ENCODE measurements around the gene RETN. TPM values are rescaled to one million over a fixed set of nuclear protein-coding genes. Genes with fewer than 3 reads are reported as not detected.

RETN gene
- total RNA-seq, 1 donor from 2014 or later: 0.99 TPM

DNA sequence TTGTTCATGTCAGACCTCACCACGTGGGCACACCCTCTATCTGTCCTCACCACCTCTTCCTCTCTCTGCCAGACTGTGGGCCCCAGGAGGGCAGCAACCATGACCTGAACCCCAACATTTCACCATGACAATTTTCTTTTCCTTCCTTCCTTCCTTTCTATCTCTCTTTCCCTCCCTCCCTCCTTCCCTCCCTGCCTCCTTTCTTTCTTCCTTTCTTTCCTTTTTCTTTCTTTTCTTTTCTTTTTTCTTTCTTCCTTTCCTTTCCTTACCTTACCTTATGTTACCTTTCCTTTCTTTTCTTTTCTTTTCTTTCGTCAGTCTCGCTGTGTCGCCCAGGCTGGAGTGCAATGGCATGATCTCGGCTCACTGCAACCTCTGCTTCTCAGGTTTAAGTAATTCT, 41.8 kb downstream of the RETN start:
- no peaks in the 10 kb centered on the region for H3K4me1 ChIP-seq
- H3K27ac ChIP-seq (replicated peaks): no peak overlapping the region
- intact Hi-C loops (cut with micrococcal nuclease): no loop called here
- H3K36me3 ChIP-seq: no peaks in the 10 kb centered on the region
- DNase-seq: no peak
- H3K4me3 ChIP-seq: no peak overlapping the region
- no peak for TF ChIP-seq CTCF (IDR thresholded peaks at IDR 0.05; ENCODE audit: borderline replicate concordance)
- H3K9me3 ChIP-seq (replicated peaks): no peaks in the 10 kb centered on the region
- H3K27me3 ChIP-seq (ENCODE audit: low read depth): peaks cover 15% of the 10 kb centered on the region

DNA sequence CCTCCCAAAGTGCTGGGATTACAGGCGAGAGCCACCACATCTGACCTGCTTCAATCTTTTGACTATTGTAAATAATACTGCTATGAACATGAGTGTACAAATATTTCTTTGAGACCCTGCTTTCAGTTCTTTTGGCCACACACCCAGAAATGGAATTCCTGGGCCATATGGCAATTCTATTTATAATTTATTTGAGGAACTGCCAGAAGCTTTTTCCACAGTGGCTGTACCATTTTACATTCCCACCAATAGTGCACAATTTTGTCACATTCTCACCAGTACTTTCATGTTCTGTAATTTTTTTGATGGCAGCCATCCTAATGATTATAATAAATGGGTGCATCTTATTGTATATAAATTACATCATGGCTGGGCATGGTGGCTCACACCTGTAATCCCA, 46.8 kb downstream of the RETN start:
- intact Hi-C loops (cut with micrococcal nuclease): no loop called here
- Histone ChIP-seq H3K9me3 (replicated peaks) (peaks cover 16% of the 10 kb centered on the region), H3K4me3 (no peak overlapping the region), H3K36me3 (no peaks in the 10 kb centered on the region), H3K27me3 (ENCODE audit: low read depth) (peaks cover 33% of the 10 kb centered on the region), H3K4me1 (no peaks in the 10 kb centered on the region), H3K27ac (replicated peaks) (no peak overlapping the region)
- DNase-seq: no peak
- TF ChIP-seq CTCF (IDR thresholded peaks at IDR 0.05; ENCODE audit: borderline replicate concordance): no peak

DNA sequence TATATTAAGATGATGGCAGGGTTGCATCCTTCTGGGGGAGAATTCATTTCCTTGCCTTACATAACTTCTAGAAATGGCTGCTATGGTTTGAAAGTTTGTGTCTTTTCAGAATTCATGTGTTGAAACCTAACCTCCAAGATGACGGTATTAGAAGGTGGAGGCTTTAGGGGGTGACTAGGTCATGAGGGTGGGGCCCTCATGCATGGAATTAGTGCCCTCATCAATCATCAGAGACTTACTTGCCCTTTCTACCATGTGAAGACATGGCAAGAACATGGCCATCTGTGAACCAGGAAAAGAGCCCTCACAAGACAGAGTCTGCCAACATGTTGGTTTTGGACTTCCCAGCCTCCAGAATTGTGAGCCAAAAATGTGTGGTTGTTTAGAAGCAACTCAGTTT, 47.9 kb downstream of the RETN start:
- no peaks in the 10 kb centered on the region for H3K4me1 ChIP-seq
- no peak overlapping the region for H3K27ac ChIP-seq (replicated peaks)
- no peaks in the 10 kb centered on the region for H3K36me3 ChIP-seq
- TF ChIP-seq CTCF (IDR thresholded peaks at IDR 0.05; ENCODE audit: borderline replicate concordance): no peak
- H3K9me3 ChIP-seq (replicated peaks): peaks cover 16% of the 10 kb centered on the region
- intact Hi-C loops (cut with micrococcal nuclease): no loop called here
- peaks cover 37% of the 10 kb centered on the region for H3K27me3 ChIP-seq (ENCODE audit: low read depth)
- H3K4me3 ChIP-seq: no peak overlapping the region
- DNase-seq: no peak

GRCh38 chr19:7718668-7719067, 49.8 kb downstream of the RETN start:
- DNase-seq: no peak
- H3K9me3 ChIP-seq (replicated peaks): peaks cover 16% of the 10 kb centered on the region
- intact Hi-C loops (cut with micrococcal nuclease): no loop called here
- H3K27me3 ChIP-seq (ENCODE audit: low read depth): peaks cover 55% of the 10 kb centered on the region
- H3K4me1 ChIP-seq: no peaks in the 10 kb centered on the region
- no peak for TF ChIP-seq CTCF (IDR thresholded peaks at IDR 0.05; ENCODE audit: borderline replicate concordance)
- no peak overlapping the region for H3K27ac ChIP-seq (replicated peaks)
- H3K4me3 ChIP-seq: no peak overlapping the region
- H3K36me3 ChIP-seq: no peaks in the 10 kb centered on the region

Other genes starting within 250 kb of the RETN start
- 1.2 TPM for gene PEX11G, start 180.0 kb upstream of the RETN start, total RNA-seq
- 88.5 TPM for gene ZNF358, start 152.9 kb upstream of the RETN start, total RNA-seq
- 16.8 TPM for gene MCOLN1, start 146.4 kb upstream of the RETN start, total RNA-seq
- gene PNPLA6, start 133.3 kb upstream of the RETN start, total RNA-seq: 52.7 TPM
- gene CAMSAP3, start 73.2 kb upstream of the RETN start, total RNA-seq: 0.60 TPM
- gene XAB2, start 39.5 kb upstream of the RETN start, total RNA-seq: 24.4 TPM
- gene PET100, start 39.3 kb upstream of the RETN start, total RNA-seq: 197 TPM
- 2.7 TPM for gene PCP2, start 35.3 kb upstream of the RETN start, total RNA-seq
- gene STXBP2, start 31.9 kb upstream of the RETN start, total RNA-seq: 4.5 TPM
- gene MCEMP1, start 8.0 kb downstream of the RETN start, total RNA-seq: 0.60 TPM
- 116 TPM for gene TRAPPC5, start 11.8 kb downstream of the RETN start, total RNA-seq
- 0.30 TPM for gene FCER2, start 33.1 kb downstream of the RETN start, total RNA-seq
- gene CLEC4G, start 63.1 kb downstream of the RETN start, total RNA-seq: 0.71 TPM
- gene CD209, start 78.5 kb downstream of the RETN start, total RNA-seq: 7.0 TPM
- not detected for gene CLEC4M, start 94.2 kb downstream of the RETN start, total RNA-seq
- 22.9 TPM for gene EVI5L, start 161.2 kb downstream of the RETN start, total RNA-seq
- gene PRR36, start 205.3 kb downstream of the RETN start, total RNA-seq: not detected
- gene LRRC8E, start 219.5 kb downstream of the RETN start, total RNA-seq: 0.44 TPM
- gene MAP2K7, start 234.8 kb downstream of the RETN start, total RNA-seq: 24.2 TPM
- gene TGFBR3L, start 245.8 kb downstream of the RETN start, total RNA-seq: 8.2 TPM

Data from left ventricle myocardium inferior (tissue), 1 donor.